Kidney (tissue), 14 donors: ENCODE measurements around the gene THRB. TPM values are rescaled to one million over a fixed set of nuclear protein-coding genes. Genes with fewer than 3 reads are reported as not detected.

Experiments used
- DNase-seq, 5 donors: peaks; one replicate each; pipeline ENCODE4 v3.0.0-alpha.2; 2013 to 2020
- FAIRE-seq: peaks from 2 replicates; lab custom pipeline; 2012; peaks lifted over from hg19 to GRCh38; lab: Jason Lieb, UNC
- H3K27ac ChIP-seq, 2 donors: one replicate each; pipeline ENCODE4 v1.7.0; 2013; ENCODE audit warnings: low read depth in 2 of 2, low read length in 2 of 2, inconsistent platforms in 1 of 2
- H3K27me3 ChIP-seq: one replicate; pipeline ENCODE4 v1.7.1; 2013; ENCODE audit warnings: low read length, inconsistent platforms; ENCODE audit not compliant: control insufficient read depth, insufficient read depth
- H3K36me3 ChIP-seq, 3 donors: one replicate each; pipeline versions ENCODE4 v1.7.0 to v1.7.1; 2013; ENCODE audit warnings: low read length in 3 of 3, control low read depth in 1 of 3, inconsistent platforms in 1 of 3; ENCODE audit not compliant: insufficient read depth in 3 of 3, control insufficient read depth in 2 of 3
- H3K4me1 ChIP-seq, 3 donors: one replicate each; pipeline versions ENCODE4 v1.7.0 to v1.7.1; 2013; ENCODE audit warnings: low read length in 3 of 3, inconsistent platforms in 1 of 3, low read depth in 1 of 3; ENCODE audit not compliant: control insufficient read depth in 2 of 3, insufficient read depth in 2 of 3
- H3K4me3 ChIP-seq, 3 donors: one replicate each; pipeline versions ENCODE4 v1.7.0 to v1.8.1; 2013; ENCODE audit warnings: low read length in 3 of 3, control low read depth in 1 of 3, inconsistent platforms in 1 of 3
- H3K9ac ChIP-seq, 3 donors: one replicate each; pipeline versions ENCODE4 v1.7.0 to v1.7.1; 2013; ENCODE audit warnings: low read length in 3 of 3, control low read depth in 1 of 3, inconsistent platforms in 1 of 3
- H3K9me3 ChIP-seq, 3 donors: one replicate each; pipeline versions ENCODE4 v1.7.0 to v1.7.1; 2013; ENCODE audit warnings: low read length in 3 of 3, control low read depth in 1 of 3, inconsistent platforms in 1 of 3; ENCODE audit not compliant: control insufficient read depth in 2 of 3, insufficient read depth in 1 of 3
- intact Hi-C: fragments of 100-400 bp; cut with DNase I; formaldehyde crosslinking; loops from one replicate; pipeline ENCODE4 v1.11.1; 2022
- polyA plus RNA-seq: library from polyadenylated mRNA; stranded (reverse); fragments of 350-450 nt; fragmentation: Illumina TruSeq; extraction: RNeasy Lipid Tissue Mini Kit (QIAGEN cat#74804); gene quantifications from one replicate; pipeline ENCODE4 v1.2.3, GENCODE V29; 2014; ENCODE audit warnings: low read depth, low replicate concordance; ENCODE audit not compliant: insufficient read depth
- total RNA-seq: library from RNA; stranded (reverse); fragmentation: NEBNext Ultra II Directional; extraction: Animal tissue kit (Norgen Biotek cat#: 25700); gene quantifications from one replicate; pipeline ENCODE4 v1.2.1, GENCODE V29; 2021
- TF ChIP-seq, protein P1 (sequence below): IDR thresholded peaks from 3 replicates; pipeline ENCODE4 v1.5.1; 2012; ENCODE audit warnings: mild to moderate bottlenecking, moderate library complexity, borderline replicate concordance; ENCODE audit not compliant: insufficient read depth; ENCODE audit errors: extremely low read depth
- donor health status: control.
- donor health status: control.
- donor health status: control.
- donor health status: control.
- donor health status: control.
- donor health status: DM: yes; HTN: yes; CAD: no.
- donor health status: Normal renal cell carcinoma (clear cell type).

THRB gene
- total and polyA plus RNA-seq, 2 donors from 2014 or later, result 4.5 to 17.2 TPM

GRCh38 chr3:24294150-24294549, 200.5 kb downstream of the THRB start:
- Histone ChIP-seq H3K27me3 (no peaks in the 10 kb centered on the region), H3K36me3 (no peaks in the 10 kb centered on the region), H3K4me1 (peaks cover 0 to 4% (median 0%) of the 10 kb centered on the region in 3 donors), H3K9me3 (peaks cover 0 to 10% (median 0%) of the 10 kb centered on the region in 3 donors), H3K27ac (no peak overlapping the region), H3K4me3 (no peak overlapping the region), H3K9ac (no peak overlapping the region)
- DNase-seq, result no peak
- intact Hi-C loops, result no loop called here
- no peak for FAIRE-seq
- TF ChIP-seq, protein P1, sequence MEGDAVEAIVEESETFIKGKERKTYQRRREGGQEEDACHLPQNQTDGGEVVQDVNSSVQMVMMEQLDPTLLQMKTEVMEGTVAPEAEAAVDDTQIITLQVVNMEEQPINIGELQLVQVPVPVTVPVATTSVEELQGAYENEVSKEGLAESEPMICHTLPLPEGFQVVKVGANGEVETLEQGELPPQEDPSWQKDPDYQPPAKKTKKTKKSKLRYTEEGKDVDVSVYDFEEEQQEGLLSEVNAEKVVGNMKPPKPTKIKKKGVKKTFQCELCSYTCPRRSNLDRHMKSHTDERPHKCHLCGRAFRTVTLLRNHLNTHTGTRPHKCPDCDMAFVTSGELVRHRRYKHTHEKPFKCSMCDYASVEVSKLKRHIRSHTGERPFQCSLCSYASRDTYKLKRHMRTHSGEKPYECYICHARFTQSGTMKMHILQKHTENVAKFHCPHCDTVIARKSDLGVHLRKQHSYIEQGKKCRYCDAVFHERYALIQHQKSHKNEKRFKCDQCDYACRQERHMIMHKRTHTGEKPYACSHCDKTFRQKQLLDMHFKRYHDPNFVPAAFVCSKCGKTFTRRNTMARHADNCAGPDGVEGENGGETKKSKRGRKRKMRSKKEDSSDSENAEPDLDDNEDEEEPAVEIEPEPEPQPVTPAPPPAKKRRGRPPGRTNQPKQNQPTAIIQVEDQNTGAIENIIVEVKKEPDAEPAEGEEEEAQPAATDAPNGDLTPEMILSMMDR, result no peak

- no peaks in the 10 kb centered on the region for H3K4me1 ChIP-seq
- DNase-seq, result no peak
- no peaks in the 10 kb centered on the region for H3K36me3 ChIP-seq
- peaks cover 0 to 10% (median 0%) of the 10 kb centered on the region in 3 donors for H3K9me3 ChIP-seq
- H3K27me3 ChIP-seq, result no peaks in the 10 kb centered on the region
- no peak overlapping the region for H3K9ac ChIP-seq
- FAIRE-seq, result no peak
- intact Hi-C loops, result no loop called here
- TF ChIP-seq, protein P1, result no peak
- H3K27ac ChIP-seq, result no peak overlapping the region
- no peak overlapping the region for H3K4me3 ChIP-seq
Observed at GRCh38 chr3:24291646-24292045, 203.0 kb downstream of the THRB start.

GRCh38 chr3:24290596-24290995, 204.1 kb downstream of the THRB start:
- intact Hi-C loops, result no loop called here
- no peak for DNase-seq
- Histone ChIP-seq H3K9me3 (peaks cover 0 to 10% (median 0%) of the 10 kb centered on the region in 3 donors), H3K9ac (no peak overlapping the region), H3K4me1 (no peaks in the 10 kb centered on the region), H3K27me3 (no peaks in the 10 kb centered on the region), H3K4me3 (no peak overlapping the region), H3K27ac (peak overlapping the region in 1 of 2 donors; percentile 23), H3K36me3 (no peaks in the 10 kb centered on the region)
- TF ChIP-seq, protein P1, result no peak
- no peak for FAIRE-seq
